Spleen (tissue), 7 donors: ENCODE measurements around the gene PTPN2.

Experiments used
- CTCF ChIP-seq, 11 experiments: fragments of 200-600 bp in 7 of 11; fragments of 450-650 bp in 4 of 11; sonication (generic) in 4 of 11; IDR thresholded peaks in 8 of 11; conservative IDR thresholded peaks in 3 of 11; 1 replicate in 7 of 11; 2 replicates in 4 of 11; pipeline versions ENCODE4 v1.4.0 to v1.8.0; 2016 to 2021; ENCODE audit warnings: antibody characterized with exemption in 11 of 11, inconsistent platforms in 4 of 11, mild to moderate bottlenecking in 1 of 11
- POLR2A ChIP-seq, 3 donors: fragments of 450-650 bp; IDR thresholded peaks; one replicate each; pipeline ENCODE4 v1.5.1; 2017; ENCODE audit warnings: antibody characterized with exemption in 3 of 3, mild to moderate bottlenecking in 1 of 3
- POLR2AphosphoS5 ChIP-seq, 3 donors: sonication (generic); formaldehyde crosslinking; IDR thresholded peaks; one replicate each; pipeline ENCODE4 v1.5.1; 2017; ENCODE audit warnings: antibody characterized with exemption in 3 of 3
- donor health status: DM: no; HTN: no; CAD: no; lungs with moderate emphysema.
- donor health status: DM: no; HTN: no; CAD: no.
- donor health status: DM: no; HTN: no; CAD: no.

- TF ChIP-seq POLR2AphosphoS5 (IDR thresholded peaks at IDR 0.05): no peak
- TF ChIP-seq POLR2A (IDR thresholded peaks at IDR 0.05): no peak
- no peak for TF ChIP-seq CTCF (IDR thresholded peaks at IDR 0.05 in 8 of 11, conservative IDR thresholded peaks at IDR 0.05 in 3 of 11)
Measured at GRCh38 chr18:12933327-12933726, 49.3 kb upstream of the PTPN2 start.
